GM21737 (cell line): ENCODE results near the gene ASPSCR1.
"Not testable (repeated sequence)": the region's sequence is repeated elsewhere in the genome, so short reads cannot be mapped to it uniquely, and the experiment has no call there.

ENCODE experiments used
- ATAC-seq: cut with Tn5 transposase; IDR thresholded peaks from one replicate; pipeline ENCODE4 v1.9.1; 2021; ENCODE audit warnings: mild to moderate bottlenecking, moderate library complexity; ENCODE audit not compliant: unreplicated experiment

The ASPSCR1 gene

DNA sequence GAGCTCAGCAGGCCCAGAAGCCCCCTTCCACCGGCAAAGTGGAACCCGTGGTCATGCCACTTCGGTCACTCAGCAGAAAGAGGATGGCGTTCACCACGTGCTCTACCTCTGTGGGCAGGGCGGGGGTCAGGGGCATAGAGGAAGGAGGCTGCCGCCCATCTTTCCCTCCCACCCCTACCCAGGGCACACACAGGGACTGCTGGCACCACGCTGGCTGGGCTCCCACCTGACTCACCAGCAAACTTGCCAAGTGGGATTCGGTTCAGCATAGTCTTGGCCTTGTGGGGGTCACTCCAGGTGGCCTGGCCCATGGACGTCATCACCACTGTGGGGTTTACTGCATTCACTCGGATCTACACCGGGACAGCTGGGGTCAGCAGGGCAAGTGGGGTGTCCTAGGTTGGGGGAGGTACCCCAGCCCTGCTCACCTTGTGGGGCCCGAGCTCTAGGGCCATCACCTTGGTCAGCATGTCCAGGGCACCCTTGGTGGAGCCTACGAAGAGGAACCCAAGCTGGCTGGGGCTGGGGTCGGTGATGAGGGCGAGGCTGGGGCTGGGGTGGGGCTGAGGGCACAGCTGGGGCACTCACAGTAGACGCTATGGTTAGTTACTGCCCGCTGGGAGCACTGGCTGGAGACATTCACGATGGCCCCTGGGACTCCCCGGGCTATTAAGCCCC is 58.7 kb downstream of the ASPSCR1 start:
- ATAC-seq: no peak

DNA sequence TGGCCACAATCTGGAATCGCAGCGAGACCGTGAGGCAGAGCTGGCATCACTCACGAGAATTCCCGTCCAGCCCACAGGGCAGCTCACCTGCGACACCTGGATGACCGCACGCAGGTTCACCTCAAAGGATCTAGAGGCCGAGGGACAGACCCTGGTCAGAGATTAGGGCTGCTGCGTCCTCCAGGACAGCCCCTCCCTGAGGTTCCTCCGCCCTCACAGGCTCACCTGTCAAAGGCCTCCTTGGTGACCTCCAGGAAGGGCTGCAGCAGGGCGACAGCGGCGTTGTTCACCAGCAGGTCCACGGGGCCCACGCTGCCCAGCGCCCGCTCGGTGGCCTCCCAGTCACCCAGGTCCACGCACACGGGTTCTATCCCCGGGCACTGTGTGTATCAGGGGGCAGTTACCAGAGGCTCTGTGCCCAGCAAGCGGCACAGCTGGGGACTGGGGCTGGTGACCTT is 59.2 kb downstream of the ASPSCR1 start:
- ATAC-seq: no peak

DNA sequence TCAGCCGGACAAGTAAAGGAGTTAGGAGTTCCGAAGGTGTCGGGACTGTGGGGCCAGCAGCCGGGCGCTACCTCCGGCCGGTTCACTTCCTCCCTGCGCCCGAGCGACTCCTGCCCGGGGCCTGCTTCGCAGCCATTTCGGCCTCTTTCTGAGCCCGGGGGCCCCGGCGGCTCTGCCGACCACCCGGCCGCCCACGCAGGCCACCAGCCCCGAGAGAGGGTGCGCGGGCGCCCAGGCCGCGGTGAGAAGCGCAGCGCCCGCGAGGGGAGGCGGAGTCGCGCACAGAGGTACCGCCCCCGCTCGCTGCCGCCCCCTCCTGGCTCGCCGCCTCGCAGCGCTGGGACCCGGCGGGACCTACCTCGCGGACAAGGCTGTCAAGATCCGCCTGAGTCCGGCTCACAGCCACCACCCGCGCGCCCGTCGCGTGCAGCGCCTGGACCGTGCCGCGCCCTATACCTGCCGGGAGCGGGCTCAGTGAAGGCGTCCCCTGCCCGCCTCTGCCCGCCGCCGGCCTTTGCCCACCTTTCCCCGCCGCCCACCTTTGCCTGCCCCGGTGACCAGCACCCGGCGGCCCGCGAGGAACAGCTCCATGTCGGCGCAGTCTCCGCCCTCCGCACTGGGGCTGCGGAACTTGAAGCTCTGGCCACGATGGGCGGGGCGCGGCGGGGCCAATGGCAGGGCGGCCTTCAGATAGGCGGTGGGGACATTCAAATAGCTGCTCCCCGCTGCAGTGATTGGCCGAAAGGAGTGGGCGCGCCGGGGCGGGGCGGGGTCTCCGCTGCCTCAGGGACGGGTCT is 59.9 kb downstream of the ASPSCR1 start, which contains the start of gene DCXR:
Gene DCXR (minus strand): TSS at position 606 of the 797 bp plus-strand sequence. CDS start 15 bp downstream, at position 591.
- peak; percentile 83 for ATAC-seq

DNA sequence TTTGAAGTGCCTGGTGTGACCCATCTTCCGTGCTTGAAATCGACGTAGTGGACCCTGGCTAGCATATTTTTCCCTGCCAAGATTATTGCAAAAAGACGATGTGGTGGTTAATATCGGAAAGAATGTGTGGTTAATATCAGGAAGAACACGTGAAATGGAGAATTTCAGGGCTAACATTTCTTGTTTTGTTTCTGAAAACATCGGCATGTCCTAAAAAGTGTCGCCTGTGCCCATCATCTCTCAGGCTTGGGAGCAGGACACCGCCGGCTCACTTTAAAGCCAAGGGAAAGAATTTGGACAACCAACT is 60.4 kb downstream of the ASPSCR1 start:
- no peak for ATAC-seq

DNA sequence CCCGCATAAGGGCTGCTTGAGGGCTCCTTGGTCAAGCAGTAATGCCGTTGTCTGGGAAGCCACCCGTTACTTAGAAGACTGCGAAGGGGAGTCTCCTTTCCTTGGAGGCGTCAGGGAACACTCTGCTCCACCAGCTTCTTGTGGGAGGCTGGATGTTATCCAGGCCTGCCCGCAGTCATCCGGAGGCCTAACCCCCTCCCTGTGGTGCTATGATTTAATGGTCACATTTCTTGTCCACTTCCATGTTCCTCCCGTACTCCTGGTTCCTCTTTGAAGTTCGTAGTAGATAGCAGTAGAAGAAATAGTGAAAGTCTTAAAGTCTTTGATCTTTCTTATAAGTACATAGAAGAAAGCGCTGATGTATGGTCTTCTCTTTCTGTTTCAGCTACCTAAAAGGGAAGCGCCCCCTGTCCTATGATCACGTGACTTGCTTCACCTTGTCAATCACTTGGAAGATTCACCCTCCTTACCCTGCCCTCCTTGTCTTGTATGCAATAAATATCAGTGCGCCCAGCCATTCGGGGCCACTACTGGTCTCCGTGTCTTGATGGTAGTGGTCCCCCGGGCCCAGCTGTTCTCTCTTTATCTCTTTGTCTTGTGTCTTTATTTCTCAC is 61.5 kb downstream of the ASPSCR1 start:
- not testable (repeated sequence) for ATAC-seq

DNA sequence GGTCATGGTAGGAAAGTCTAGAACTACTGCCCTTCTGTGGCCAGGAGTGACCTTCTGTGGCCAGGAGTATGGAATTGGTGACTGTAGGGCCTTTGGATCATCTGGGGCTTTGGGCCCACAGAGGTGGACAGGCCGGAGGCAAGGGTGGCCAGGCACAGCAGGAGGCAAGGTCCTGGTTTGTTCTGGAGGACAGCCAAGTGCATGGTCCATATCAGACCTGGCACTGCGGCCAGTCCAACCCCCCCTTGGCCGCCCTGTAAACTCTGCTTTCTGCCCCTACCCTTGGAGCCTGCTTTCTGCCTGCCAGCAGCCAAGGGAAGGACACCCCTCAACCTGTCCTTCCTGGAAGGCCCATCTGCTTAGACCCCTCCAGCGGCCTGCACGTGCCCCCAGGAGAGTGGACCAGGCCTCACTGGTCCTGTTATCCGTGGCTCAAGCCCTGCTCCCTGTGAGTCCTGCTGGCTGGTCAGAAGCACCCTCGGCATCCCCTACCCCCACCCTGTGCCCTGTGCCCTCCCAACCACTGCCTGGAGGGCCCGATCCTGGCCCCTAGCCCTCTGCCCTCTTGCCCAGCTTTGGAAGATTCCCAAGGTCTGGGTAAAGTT is 62.4 kb downstream of the ASPSCR1 start:
- no peak for ATAC-seq

DNA sequence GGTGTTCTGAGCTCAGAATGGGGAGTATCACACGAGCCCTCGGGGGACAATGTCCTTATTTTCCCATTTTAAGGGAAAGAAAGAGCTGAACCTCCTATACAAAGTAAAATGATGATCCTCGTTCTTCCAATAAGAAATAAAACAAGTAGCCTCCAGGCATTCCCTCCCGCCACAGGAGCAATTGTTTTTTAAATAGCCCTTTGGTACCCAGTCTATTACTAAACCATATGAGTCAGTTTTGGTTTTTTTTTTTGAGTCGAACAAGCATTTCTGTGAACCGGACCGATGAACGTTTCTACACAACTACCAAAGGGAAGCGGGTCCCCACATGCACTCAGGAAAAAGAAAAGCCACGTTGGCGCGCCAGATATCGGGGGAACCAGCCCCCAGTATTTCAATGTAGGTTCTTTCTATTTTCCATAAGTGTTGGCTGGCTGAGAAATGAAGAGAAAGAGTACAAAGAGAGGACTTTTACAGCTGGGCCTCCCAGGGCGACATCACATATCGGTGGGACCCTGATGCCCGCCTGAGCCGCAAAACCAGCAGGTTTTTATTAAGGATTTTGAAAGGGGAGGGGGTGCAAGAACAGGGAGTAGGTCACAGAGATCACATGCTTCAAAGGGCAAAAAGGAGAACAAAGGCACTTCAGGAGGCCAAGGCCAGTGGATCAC is 63.9 kb downstream of the ASPSCR1 start:
- no peak for ATAC-seq

DNA sequence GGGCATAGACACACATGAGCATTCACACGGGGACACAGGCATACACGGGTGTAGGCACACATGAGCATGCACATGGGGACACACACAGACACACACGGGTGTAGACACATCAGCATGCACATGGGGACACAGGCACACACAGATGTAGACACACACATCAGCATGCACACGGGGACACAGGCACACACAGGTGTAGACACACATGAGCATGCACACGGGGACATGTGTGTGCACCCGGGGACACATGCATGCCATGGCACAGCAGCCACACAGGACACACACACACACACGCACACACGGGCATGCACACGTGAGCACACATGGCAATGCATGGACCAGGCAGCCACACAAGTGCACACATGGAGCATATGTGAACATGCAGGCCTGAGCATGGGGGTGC is 65.2 kb downstream of the ASPSCR1 start:
- ATAC-seq: no peak

DNA sequence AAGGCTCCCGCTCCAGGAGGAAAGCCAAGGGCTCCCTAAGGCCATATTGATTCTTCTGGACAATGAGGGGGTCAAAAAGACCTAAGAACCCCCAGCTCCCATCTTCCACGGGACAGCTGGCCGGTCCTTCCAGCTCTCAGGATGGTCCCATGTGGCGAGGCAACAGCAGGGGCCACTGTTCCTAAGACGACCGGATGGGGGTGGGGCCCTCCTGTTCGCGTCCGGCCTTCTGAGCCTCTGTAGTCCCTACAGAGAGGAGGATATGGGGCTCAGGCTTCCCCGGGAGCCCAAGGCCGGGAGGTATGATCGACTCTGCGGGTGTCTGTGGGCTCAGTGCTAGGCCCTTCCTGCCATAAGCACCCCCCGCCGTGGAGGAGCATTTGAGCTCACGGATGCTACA is 66.1 kb downstream of the ASPSCR1 start:
- no peak for ATAC-seq

DNA sequence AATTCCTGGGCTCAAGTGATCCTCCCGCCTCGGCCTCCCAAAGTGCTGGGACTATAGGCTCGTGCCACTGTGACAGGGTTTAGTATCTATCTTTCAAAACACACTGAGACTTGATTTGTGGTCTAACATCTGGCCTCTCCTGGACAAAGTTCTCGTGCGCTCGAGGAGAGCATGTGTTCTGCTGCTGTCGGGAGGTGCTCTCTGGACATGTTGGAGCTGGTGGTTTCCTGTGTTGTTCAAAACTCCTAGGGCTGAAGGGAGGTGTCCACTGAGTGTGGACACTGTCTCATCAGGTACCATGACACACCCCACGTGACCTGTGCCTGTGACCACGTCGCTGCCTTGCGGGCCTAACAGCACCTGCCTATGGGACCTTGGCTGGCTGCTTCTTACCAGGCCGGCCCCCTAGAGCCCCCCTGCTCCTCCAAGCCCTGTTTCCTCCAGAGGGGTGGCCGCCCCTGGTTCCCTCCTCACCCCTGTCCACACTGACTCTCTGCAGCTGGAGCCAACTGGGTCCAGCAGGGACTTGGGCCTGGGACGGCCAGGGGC is 68.6 kb downstream of the ASPSCR1 start:
- no peak for ATAC-seq

DNA sequence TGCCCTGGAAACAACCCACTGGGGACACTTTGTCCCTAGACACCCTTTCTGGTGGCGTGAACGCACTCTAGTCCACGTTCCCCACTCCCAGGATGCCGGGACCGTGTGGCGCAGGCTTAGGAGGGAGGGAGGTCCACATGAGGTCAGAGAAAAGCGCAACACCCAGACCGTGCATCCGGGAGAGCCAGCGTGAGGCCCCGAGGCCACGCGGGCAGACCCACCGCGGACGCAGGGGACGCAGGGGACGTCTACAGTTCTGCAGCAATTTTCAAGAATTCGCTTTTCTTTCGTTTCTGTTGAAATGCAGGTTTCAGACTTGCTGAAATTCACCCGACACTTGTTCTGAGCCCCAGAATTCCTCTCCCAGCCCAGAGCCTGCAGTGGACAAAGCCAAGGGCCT is 69.5 kb downstream of the ASPSCR1 start:
- no peak for ATAC-seq

DNA sequence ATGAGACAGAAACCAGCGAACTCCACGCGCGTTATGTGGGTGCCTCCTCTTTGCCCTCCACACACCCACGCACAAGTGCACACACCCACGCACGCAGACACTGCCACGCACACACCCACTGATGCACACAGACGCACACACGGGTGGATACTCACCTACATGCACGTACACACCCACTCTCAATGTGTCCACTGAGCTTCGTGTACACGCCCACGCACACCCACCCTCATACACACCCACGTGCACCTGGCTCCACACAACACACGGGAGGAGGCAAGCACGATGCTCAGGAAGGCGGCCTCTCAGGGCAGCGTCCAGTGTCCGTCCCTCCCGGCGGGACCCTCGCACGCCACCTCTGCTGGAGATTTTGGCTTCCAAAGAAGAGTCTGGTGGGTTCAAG is 70.0 kb downstream of the ASPSCR1 start:
- no peak for ATAC-seq

DNA sequence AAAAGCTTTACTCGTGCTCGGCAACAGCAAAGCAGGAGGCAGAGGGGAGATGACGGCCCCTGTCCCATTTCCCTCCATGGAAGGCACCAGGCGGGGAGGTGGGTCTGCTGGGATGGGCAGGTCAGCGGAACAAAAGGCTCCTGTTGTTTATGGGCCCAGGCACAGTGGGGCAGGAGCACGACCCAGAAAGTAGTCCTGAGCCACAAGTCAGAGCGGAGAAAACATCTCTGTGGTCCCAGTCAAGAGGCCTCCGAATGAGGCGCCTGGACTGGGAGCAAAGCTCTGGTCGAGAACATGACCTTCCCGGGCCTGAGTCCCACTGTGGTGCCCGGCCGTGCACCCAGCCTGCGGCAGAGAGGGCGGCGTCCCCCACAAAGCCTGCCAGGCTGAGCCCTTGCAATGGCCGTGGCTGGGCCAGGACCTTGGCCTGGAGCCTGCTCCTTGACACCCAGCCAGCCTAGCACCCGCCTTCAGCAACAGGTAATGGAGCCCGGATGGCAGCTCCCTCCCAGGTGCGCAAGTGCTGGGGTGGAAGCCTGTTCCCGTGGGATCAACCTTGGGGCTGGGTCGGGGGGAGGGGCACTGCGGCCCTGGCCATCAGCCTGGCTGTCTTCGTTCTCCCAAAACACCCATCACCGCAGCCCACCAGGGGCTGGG is 70.6 kb downstream of the ASPSCR1 start:
- no peak for ATAC-seq

DNA sequence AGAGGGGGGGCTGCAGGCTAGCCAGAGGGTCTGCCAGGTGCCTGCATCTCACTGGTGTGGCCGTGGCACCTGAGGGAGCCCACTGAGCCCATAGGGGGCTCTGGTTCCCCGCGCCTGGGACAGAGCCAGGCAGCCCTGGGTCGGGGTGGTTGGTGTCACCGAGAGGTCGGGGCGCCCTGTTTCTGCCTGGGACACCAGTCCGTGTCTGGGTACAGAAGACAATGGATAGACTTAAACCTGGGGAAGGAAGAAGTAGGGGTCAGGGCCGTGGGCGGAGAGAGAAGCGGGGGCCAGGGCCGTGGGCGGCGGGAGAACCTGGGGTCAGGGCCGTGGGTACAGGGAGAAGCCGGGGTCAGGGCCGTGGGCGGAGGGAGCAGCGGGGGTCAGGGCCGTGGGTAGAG is 71.1 kb downstream of the ASPSCR1 start:
- ATAC-seq: no peak

DNA sequence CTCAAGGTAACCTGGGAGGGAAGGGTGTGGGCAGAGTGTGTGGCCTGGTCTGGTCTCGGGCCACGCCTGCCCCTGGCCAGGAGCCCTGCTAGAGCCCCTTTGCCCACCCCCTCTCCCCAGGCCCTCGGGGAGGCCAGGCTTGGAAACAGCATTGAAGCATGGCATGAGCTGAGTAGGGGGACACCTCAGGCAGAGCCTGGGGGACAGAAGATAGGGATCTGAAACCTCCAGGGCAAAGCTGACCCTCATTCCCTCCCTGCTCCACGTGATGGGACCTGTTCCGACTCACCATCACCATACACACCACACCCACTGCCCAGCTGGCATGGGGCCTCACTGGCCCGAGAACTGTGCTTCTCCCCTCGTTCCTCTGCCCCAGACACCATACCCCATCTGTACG is 71.7 kb downstream of the ASPSCR1 start:
- ATAC-seq: no peak

DNA sequence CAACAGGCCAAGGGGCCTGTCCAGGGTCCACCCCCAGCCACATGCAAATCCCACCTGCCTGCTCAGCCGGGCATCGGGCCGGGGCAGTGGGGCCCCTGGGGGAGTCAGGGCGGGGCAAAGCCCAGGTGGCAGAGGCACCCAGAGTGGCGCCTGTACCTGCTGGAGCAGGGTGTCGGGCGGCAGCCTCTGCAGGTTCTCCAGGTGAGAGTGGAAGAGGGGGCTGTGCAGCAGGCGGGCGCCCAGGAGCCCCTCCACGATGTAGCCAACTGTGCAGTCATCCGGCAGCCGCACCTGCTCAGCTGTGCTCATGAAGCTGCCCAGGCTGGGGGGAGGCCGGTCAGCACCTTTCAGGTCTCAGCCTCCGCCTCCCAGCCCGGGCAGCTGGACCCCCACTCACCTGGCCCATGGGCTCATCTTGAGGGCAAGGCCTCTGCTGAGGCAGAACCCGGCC is 72.1 kb downstream of the ASPSCR1 start:
- ATAC-seq: no peak

DNA sequence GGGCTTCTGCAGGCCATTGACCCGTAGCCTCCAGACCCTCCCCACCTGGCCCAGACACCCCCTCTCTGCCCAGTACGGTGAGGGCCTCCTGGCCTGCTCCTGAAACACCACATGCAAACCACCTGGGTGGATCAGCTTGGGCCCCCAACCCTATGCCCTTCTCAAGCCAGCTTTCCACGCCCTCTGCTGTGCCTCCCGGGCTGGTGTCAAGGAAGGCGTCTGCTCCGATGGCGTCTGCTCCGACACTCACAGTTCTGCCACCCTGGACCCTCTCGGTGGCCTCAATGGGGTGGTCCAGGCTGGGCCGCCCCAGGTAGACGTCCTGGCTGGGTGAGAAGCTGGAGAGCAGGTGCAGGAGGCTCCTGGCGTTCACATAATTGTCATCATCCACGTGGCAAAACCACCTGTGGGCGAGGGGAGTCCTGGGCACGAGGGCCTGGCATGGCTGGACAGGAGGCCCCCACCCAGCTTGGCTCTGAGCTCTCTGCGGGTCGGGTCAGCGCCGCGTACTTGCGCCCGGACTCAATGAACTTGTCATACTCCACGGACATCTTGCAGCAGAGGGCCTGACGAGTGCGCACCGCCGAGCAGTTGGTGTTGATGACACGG is 72.8 kb downstream of the ASPSCR1 start:
- no peak for ATAC-seq

DNA sequence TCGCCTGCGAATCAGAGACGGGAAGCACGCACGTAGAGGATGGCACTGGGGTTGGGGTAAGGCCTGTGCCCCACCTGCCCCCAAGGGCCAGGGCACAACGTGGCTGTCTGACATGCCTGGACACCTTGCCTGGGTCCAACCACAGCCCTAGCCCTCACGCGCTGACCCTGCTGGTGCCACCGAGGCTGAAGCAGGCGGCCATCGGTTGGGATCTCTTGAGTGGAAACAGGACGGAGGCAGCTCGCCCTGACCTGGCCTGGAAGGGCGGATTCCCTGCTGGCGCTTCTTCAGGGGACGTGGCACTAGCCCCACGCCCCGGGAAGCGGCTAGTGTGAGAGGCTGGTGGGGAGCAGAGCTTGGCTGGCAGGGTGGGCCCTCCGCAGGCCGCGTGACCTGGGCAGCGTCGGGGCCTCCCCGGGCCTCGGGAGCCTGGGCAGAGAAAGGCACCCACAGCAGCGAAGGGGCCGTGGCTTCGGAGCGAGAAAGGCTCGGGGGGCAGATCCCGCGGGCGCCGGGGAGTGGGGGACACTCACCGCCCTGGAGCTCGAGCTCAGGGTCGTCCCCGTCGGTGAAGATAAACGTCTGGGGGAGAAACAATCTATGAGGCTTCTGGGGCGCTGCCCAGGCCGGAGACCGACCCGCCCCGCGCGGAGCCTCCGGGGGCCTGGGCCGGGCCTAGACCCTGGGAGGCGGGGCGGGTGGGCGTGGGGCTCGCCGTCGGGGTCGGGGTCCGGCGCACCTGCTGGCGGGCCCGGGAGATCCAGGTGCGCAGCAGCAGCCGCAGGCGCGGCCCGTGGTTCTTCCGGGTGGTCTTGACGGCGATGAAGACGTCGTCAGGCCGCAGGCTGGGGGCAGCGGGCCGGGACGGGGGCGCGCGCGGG is 73.6 kb downstream of the ASPSCR1 start:
- no peak for ATAC-seq
